ENCODE data around the gene RNF17.

- TF ChIP-seq GATA2 (IDR thresholded peaks at IDR 0.05; ENCODE audit: low read depth, low read length) (no peak), GATA3 (IDR thresholded peaks at IDR 0.05; ENCODE audit: low read depth, low read length) (no peak)
Measured at GRCh38 chr13:24744247-24744646, 19.7 kb upstream of the RNF17 start.
